ENCODE results near the gene PM20D2. TPM values are rescaled to one million over a fixed set of nuclear protein-coding genes. Genes with fewer than 3 reads are reported as not detected.

The PM20D2 gene
- total RNA-seq, 1 experiment from 2014 or later, result 41.7 TPM

GRCh38 chr6:89208551-89208950 lies 62.7 kb downstream of the PM20D2 start:
- H3K36me3 ChIP-seq (ENCODE audit: insufficient read depth, low read length, poor library complexity, severe bottlenecking), result no peaks in the 10 kb centered on the region
- ChIA-PET POLR2A (ENCODE audit: low non-redundant PET) (no interaction called here), CTCF (no interaction called here)
- no TSS peak for BruUV-seq (replicated peaks)
- DNase-seq (ENCODE audit: low spot score), result peak; percentile 24
- no peaks in the 10 kb centered on the region for H3K9me3 ChIP-seq (ENCODE audit: low read depth, low read length, poor library complexity, severe bottlenecking)
- H3K4me3 ChIP-seq (ENCODE audit: low read depth, low read length, poor library complexity, severe bottlenecking), result no peak overlapping the region
- TF ChIP-seq EZH2 (IDR thresholded peaks at IDR 0.05; ENCODE audit: borderline replicate concordance, low read depth, low read length, poor library complexity, severe bottlenecking) (no peak), CTCF (conservative IDR thresholded peaks at IDR 0.05; ENCODE audit: low read depth, low read length) (no peak)
- no peaks in the 10 kb centered on the region for H3K4me1 ChIP-seq (ENCODE audit: insufficient read depth, low read length, poor library complexity, severe bottlenecking)
- intact Hi-C loops (cut with micrococcal nuclease; ENCODE audit: unreplicated experiment), result no loop called here
- H3K27me3 ChIP-seq (replicated peaks; ENCODE audit: insufficient read depth, low read depth, low read length, poor library complexity), result no peaks in the 10 kb centered on the region
- H3K27ac ChIP-seq (ENCODE audit: low read depth, low read length, poor library complexity, severe bottlenecking), result no peak overlapping the region

- Histone ChIP-seq H3K27me3 (replicated peaks; ENCODE audit: insufficient read depth, low read depth, low read length, poor library complexity) (no peaks in the 10 kb centered on the region), H3K4me1 (ENCODE audit: insufficient read depth, low read length, poor library complexity, severe bottlenecking) (no peaks in the 10 kb centered on the region), H3K4me3 (ENCODE audit: low read depth, low read length, poor library complexity, severe bottlenecking) (no peak overlapping the region), H3K9me3 (ENCODE audit: low read depth, low read length, poor library complexity, severe bottlenecking) (no peaks in the 10 kb centered on the region), H3K36me3 (ENCODE audit: insufficient read depth, low read length, poor library complexity, severe bottlenecking) (no peaks in the 10 kb centered on the region), H3K27ac (ENCODE audit: low read depth, low read length, poor library complexity, severe bottlenecking) (no peak overlapping the region)
- intact Hi-C loops (cut with micrococcal nuclease; ENCODE audit: unreplicated experiment), result no loop called here
- no TSS peak for BruUV-seq (replicated peaks)
- DNase-seq (ENCODE audit: low spot score), result no peak
- CTCF ChIA-PET, result no interaction called here
- TF ChIP-seq EZH2 (IDR thresholded peaks at IDR 0.05; ENCODE audit: borderline replicate concordance, low read depth, low read length, poor library complexity, severe bottlenecking) (no peak), CTCF (conservative IDR thresholded peaks at IDR 0.05; ENCODE audit: low read depth, low read length) (no peak)
- POLR2A ChIA-PET (ENCODE audit: low non-redundant PET), result no interaction called here
Observed at GRCh38 chr6:89209457-89209856, 63.6 kb downstream of the PM20D2 start.

- CTCF ChIA-PET, result no interaction called here
Observed at GRCh38 chr6:89212472-89212871, 66.6 kb downstream of the PM20D2 start.

More at GRCh38 chr6:89212472-89212871, 66.6 kb downstream of the PM20D2 start:
- intact Hi-C loops (cut with micrococcal nuclease; ENCODE audit: unreplicated experiment), result no loop called here
- TF ChIP-seq CTCF (conservative IDR thresholded peaks at IDR 0.05; ENCODE audit: low read depth, low read length), result no peak
- TF ChIP-seq EZH2 (IDR thresholded peaks at IDR 0.05; ENCODE audit: borderline replicate concordance, low read depth, low read length, poor library complexity, severe bottlenecking), result no peak
- POLR2A ChIA-PET (ENCODE audit: low non-redundant PET), result no interaction called here
- H3K27me3 ChIP-seq (replicated peaks; ENCODE audit: insufficient read depth, low read depth, low read length, poor library complexity), result no peaks in the 10 kb centered on the region
- H3K36me3 ChIP-seq (ENCODE audit: insufficient read depth, low read length, poor library complexity, severe bottlenecking), result no peaks in the 10 kb centered on the region
- no peak overlapping the region for H3K27ac ChIP-seq (ENCODE audit: low read depth, low read length, poor library complexity, severe bottlenecking)
- no peak for DNase-seq (ENCODE audit: low spot score)
- H3K4me1 ChIP-seq (ENCODE audit: insufficient read depth, low read length, poor library complexity, severe bottlenecking), result no peaks in the 10 kb centered on the region
- BruUV-seq (replicated peaks), result no TSS peak
- H3K9me3 ChIP-seq (ENCODE audit: low read depth, low read length, poor library complexity, severe bottlenecking), result no peaks in the 10 kb centered on the region
- H3K4me3 ChIP-seq (ENCODE audit: low read depth, low read length, poor library complexity, severe bottlenecking), result no peak overlapping the region
